GM12878 (cell line): Measurements from ENCODE around the gene GRIK4. TPM values are rescaled to one million over a fixed set of nuclear protein-coding genes. Genes with fewer than 3 reads are reported as not detected.

Source experiments
- BCL11A ChIP-seq: IDR thresholded peaks from 2 replicates; pipeline ENCODE4 v1.6.1; 2011; ENCODE audit warnings: low read depth, low read length
- BMI1 ChIP-seq: fragments of 450-650 bp; IDR thresholded peaks from 2 replicates; pipeline ENCODE4 v1.6.1; 2016; ENCODE audit warnings: mild to moderate bottlenecking, moderate library complexity, borderline replicate concordance
- CBX3 ChIP-seq: fragments of 200-600 bp; sonication (generic); IDR thresholded peaks from 2 replicates; pipeline ENCODE4 v1.6.1; 2016; ENCODE audit warnings: low read depth, borderline replicate concordance
- CHD2 ChIP-seq: IDR thresholded peaks from 2 replicates; pipeline ENCODE4 v1.6.1; 2011; ENCODE audit warnings: low read depth, low read length, improper control_type of control experiment, borderline replicate concordance
- EED ChIP-seq: sonication (generic); IDR thresholded peaks from 2 replicates; pipeline ENCODE4 v1.6.1; 2016; ENCODE audit warnings: antibody characterized with exemption, low read depth
- IKZF1 ChIP-seq: fragments of 450-650 bp; conservative IDR thresholded peaks from 2 replicates; pipeline ENCODE4 v1.6.1; 2017; ENCODE audit warnings: antibody characterized with exemption, mild to moderate bottlenecking
- IRF4 ChIP-seq: IDR thresholded peaks from 2 replicates; pipeline ENCODE4 v1.6.1; 2011; ENCODE audit warnings: low read depth, low read length
- MTA2 ChIP-seq: fragments of 450-650 bp; IDR thresholded peaks from 2 replicates; pipeline ENCODE4 v1.6.1; 2016; ENCODE audit warnings: low read depth, mild to moderate bottlenecking, moderate library complexity
- MXI1 ChIP-seq: fragments of 150-350 bp; IDR thresholded peaks from 2 replicates; pipeline ENCODE4 v1.6.1; 2011; ENCODE audit warnings: low read depth, mild to moderate bottlenecking, inconsistent platforms, low read length, improper control_type of control experiment
- NFYA ChIP-seq: IDR thresholded peaks from 2 replicates; pipeline ENCODE4 v1.6.1; 2011; ENCODE audit warnings: low read depth, mild to moderate bottlenecking, low read length, improper control_type of control experiment, borderline replicate concordance
- POU2F2 ChIP-seq: IDR thresholded peaks from 3 replicates; pipeline ENCODE4 v1.6.1; 2011; ENCODE audit warnings: low read depth, mild to moderate bottlenecking, low read length, borderline replicate concordance
- RCOR1 ChIP-seq: conservative IDR thresholded peaks from 2 replicates; pipeline ENCODE4 v1.6.1; 2012; ENCODE audit warnings: low read depth, low read length, improper control_type of control experiment
- RFX5 ChIP-seq: IDR thresholded peaks from 2 replicates; pipeline ENCODE4 v1.6.1; 2011; ENCODE audit warnings: low read depth, low read length, improper control_type of control experiment
- RUNX3 ChIP-seq: IDR thresholded peaks from 2 replicates; pipeline ENCODE4 v1.6.1; 2012; ENCODE audit warnings: low read length, inconsistent platforms
- SRF ChIP-seq, 2 experiments: IDR thresholded peaks; 2 replicates each; pipeline ENCODE4 v1.6.1; 2011; ENCODE audit warnings: low read depth in 2 of 2, low read length in 2 of 2, mild to moderate bottlenecking in 1 of 2, moderate library complexity in 1 of 2
- TCF3 ChIP-seq: IDR thresholded peaks from 2 replicates; pipeline ENCODE4 v1.6.1; 2012; ENCODE audit warnings: low read depth, mild to moderate bottlenecking, low read length, borderline replicate concordance; ENCODE audit not compliant: insufficient read depth
- ZBED1 ChIP-seq: IDR thresholded peaks from 2 replicates; pipeline ENCODE4 v1.6.1; 2016; ENCODE audit warnings: borderline replicate concordance
- polyA plus RNA-seq, 11 experiments: library from polyadenylated mRNA; depleted of rRNA in 4 of 11; unstranded in 6 of 11; stranded (reverse) in 5 of 11; fragments of >200 nt; fragmentation: Nextera tagmentation in 4 of 11; fragmentation: Illumina TruSeq in 1 of 11; extraction: Ambion mirVana in 4 of 11; extraction: Trizol in 1 of 11; gene quantifications; 1 replicate in 1 of 11; 2 replicates in 10 of 11; pipeline versions ENCODE4 v1.2.1 to v1.2.3, GENCODE V29; 2011 to 2016; ENCODE audit warnings: inconsistent platforms in 2 of 11, missing spikeins in 2 of 11, low read depth in 1 of 11
- total RNA-seq, 4 experiments: library from RNA; depleted of rRNA in 3 of 4; stranded (reverse); fragments of >200 nt in 3 of 4; fragmentation: Illumina TruSeq in 1 of 4; extraction: Trizol in 1 of 4; gene quantifications; 2 replicates each; pipeline versions ENCODE4 v1.2.1 to v1.2.3, GENCODE V29; 2013 to 2021
- TF ChIP-seq, protein P1 (sequence below): fragments of 450-650 bp; IDR thresholded peaks from 2 replicates; pipeline ENCODE4 v1.6.1; 2016; ENCODE audit warnings: mild to moderate bottlenecking
- TF ChIP-seq, protein P2 (sequence below): fragments of 450-650 bp; IDR thresholded peaks from 2 replicates; pipeline ENCODE4 v1.6.1; 2017; ENCODE audit warnings: low read depth, mild to moderate bottlenecking, moderate library complexity
- TF ChIP-seq, protein P3 (sequence below): IDR thresholded peaks from 2 replicates; pipeline ENCODE4 v1.6.1; 2011; ENCODE audit warnings: borderline replicate concordance, low read depth, mild to moderate bottlenecking, moderate library complexity, mixed read lengths, low read length; ENCODE audit not compliant: insufficient read depth; ENCODE audit errors: extremely low read length
- TF ChIP-seq, protein P4 (sequence below): fragments of 450-650 bp; IDR thresholded peaks from 2 replicates; pipeline ENCODE4 v1.6.1; 2017; ENCODE audit warnings: mild to moderate bottlenecking, low read depth, inconsistent platforms; ENCODE audit not compliant: poor library complexity, severe bottlenecking
- TF ChIP-seq, protein P5 (sequence below): fragments of 450-650 bp; IDR thresholded peaks from 2 replicates; pipeline ENCODE4 v1.6.1; 2016; ENCODE audit warnings: mild to moderate bottlenecking
- TF ChIP-seq, protein P6 (sequence below): IDR thresholded peaks from 2 replicates; pipeline ENCODE4 v1.6.1; 2012; ENCODE audit warnings: low read depth, low read length, improper control_type of control experiment

The GRIK4 gene
- total and polyA plus RNA-seq, 10 of the 15 experiments (the other 5 are each of a cell fraction or from before 2014, with no cell fraction given) = 0.33 to 3.6 (median 0.72) TPM

DNA sequence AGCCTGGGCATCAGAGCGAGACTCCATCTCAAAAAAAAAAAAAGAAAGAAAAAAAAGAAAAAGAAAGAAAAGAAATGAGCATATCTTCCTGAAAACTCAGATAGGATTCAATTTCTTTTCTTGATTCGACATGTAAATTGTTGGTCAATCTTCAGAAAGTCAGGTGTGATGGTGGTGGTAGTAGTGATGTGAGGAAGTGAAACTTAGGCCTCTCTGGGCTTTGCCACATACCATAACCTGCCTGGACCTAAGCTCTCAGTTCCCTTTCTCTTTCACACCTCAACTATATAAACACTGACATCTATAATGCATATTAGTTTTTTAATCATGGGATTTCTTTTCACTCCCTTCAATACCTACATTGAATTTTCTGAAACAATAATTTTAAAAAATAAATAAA lies 414.4 kb downstream of the GRIK4 start (continued):
- TF ChIP-seq, protein P1, sequence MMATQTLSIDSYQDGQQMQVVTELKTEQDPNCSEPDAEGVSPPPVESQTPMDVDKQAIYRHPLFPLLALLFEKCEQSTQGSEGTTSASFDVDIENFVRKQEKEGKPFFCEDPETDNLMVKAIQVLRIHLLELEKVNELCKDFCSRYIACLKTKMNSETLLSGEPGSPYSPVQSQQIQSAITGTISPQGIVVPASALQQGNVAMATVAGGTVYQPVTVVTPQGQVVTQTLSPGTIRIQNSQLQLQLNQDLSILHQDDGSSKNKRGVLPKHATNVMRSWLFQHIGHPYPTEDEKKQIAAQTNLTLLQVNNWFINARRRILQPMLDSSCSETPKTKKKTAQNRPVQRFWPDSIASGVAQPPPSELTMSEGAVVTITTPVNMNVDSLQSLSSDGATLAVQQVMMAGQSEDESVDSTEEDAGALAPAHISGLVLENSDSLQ = 0 out of 2 replicates have a peak, but pooled peaks have one; percentile 6
- TF ChIP-seq EED (peak; percentile 62; the same call in 1 of the 2 replicates), CBX3 (no peak), RUNX3 (peak; percentile 96), CHD2 (peak; percentile 88), MXI1 (peak; percentile 77; the same call in 1 of the 2 replicates), ZBED1 (0 out of 2 replicates have a peak, but pooled peaks have one; percentile 39), MTA2 (peak; percentile 97), RFX5 (no peak), NFYA (no peak), RCOR1 (peak; percentile 86; the same call in 1 of the 2 replicates), BCL11A (peak; percentile 99), IKZF1 (peak; percentile 81), SRF (IDR thresholded peaks at IDR 0.05; ENCODE audit: low read depth in 2 of 2, low read length in 2 of 2) (no peak), BMI1 (peak; percentile 94), IRF4 (peak; percentile 99), TCF3 (peak; percentile 94), POU2F2 (peak; percentile 87; the same call in 2 of the 3 replicates)
- TF ChIP-seq, protein P2, sequence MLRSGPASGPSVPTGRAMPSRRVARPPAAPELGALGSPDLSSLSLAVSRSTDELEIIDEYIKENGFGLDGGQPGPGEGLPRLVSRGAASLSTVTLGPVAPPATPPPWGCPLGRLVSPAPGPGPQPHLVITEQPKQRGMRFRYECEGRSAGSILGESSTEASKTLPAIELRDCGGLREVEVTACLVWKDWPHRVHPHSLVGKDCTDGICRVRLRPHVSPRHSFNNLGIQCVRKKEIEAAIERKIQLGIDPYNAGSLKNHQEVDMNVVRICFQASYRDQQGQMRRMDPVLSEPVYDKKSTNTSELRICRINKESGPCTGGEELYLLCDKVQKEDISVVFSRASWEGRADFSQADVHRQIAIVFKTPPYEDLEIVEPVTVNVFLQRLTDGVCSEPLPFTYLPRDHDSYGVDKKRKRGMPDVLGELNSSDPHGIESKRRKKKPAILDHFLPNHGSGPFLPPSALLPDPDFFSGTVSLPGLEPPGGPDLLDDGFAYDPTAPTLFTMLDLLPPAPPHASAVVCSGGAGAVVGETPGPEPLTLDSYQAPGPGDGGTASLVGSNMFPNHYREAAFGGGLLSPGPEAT = peak; percentile 85
- TF ChIP-seq, protein P3, sequence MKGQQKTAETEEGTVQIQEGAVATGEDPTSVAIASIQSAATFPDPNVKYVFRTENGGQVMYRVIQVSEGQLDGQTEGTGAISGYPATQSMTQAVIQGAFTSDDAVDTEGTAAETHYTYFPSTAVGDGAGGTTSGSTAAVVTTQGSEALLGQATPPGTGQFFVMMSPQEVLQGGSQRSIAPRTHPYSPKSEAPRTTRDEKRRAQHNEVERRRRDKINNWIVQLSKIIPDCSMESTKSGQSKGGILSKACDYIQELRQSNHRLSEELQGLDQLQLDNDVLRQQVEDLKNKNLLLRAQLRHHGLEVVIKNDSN = no peak
- TF ChIP-seq, protein P4, sequence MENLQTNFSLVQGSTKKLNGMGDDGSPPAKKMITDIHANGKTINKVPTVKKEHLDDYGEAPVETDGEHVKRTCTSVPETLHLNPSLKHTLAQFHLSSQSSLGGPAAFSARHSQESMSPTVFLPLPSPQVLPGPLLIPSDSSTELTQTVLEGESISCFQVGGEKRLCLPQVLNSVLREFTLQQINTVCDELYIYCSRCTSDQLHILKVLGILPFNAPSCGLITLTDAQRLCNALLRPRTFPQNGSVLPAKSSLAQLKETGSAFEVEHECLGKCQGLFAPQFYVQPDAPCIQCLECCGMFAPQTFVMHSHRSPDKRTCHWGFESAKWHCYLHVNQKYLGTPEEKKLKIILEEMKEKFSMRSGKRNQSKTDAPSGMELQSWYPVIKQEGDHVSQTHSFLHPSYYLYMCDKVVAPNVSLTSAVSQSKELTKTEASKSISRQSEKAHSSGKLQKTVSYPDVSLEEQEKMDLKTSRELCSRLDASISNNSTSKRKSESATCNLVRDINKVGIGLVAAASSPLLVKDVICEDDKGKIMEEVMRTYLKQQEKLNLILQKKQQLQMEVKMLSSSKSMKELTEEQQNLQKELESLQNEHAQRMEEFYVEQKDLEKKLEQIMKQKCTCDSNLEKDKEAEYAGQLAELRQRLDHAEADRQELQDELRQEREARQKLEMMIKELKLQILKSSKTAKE = peak; percentile 83
- TF ChIP-seq, protein P5, sequence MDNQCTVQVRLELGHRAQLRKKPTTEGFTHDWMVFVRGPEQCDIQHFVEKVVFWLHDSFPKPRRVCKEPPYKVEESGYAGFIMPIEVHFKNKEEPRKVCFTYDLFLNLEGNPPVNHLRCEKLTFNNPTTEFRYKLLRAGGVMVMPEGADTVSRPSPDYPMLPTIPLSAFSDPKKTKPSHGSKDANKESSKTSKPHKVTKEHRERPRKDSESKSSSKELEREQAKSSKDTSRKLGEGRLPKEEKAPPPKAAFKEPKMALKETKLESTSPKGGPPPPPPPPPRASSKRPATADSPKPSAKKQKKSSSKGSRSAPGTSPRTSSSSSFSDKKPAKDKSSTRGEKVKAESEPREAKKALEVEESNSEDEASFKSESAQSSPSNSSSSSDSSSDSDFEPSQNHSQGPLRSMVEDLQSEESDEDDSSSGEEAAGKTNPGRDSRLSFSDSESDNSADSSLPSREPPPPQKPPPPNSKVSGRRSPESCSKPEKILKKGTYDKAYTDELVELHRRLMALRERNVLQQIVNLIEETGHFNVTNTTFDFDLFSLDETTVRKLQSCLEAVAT = peak; percentile 59
- TF ChIP-seq, protein P6, sequence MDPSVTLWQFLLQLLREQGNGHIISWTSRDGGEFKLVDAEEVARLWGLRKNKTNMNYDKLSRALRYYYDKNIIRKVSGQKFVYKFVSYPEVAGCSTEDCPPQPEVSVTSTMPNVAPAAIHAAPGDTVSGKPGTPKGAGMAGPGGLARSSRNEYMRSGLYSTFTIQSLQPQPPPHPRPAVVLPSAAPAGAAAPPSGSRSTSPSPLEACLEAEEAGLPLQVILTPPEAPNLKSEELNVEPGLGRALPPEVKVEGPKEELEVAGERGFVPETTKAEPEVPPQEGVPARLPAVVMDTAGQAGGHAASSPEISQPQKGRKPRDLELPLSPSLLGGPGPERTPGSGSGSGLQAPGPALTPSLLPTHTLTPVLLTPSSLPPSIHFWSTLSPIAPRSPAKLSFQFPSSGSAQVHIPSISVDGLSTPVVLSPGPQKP = no peak
